Trophoblast cell (in vitro differentiated cells and primary cell): Measurements from ENCODE around the gene RPS24.

Experiments used
- DNase-seq, 2 donors: peaks; one replicate each; pipeline ENCODE4 v3.0.0-alpha.2; 2016
- H2AFZ ChIP-seq: 2 replicates; pipeline ENCODE4 v1.6.1; 2013; ENCODE audit warnings: low read length, moderate library complexity, mild to moderate bottlenecking; ENCODE audit not compliant: insufficient read depth, poor library complexity
- H2AK5ac ChIP-seq: 2 replicates; pipeline ENCODE4 v1.6.1; 2013; ENCODE audit warnings: mild to moderate bottlenecking, low read length
- H2BK120ac ChIP-seq: 2 replicates; pipeline ENCODE4 v1.6.1; 2013; ENCODE audit warnings: low read length, mild to moderate bottlenecking, moderate library complexity; ENCODE audit not compliant: insufficient read depth, poor library complexity
- H2BK12ac ChIP-seq: 2 replicates; pipeline ENCODE4 v1.6.1; 2013; ENCODE audit warnings: mild to moderate bottlenecking, low read length, moderate library complexity
- H2BK5ac ChIP-seq: 2 replicates; pipeline ENCODE4 v1.6.1; 2013; ENCODE audit warnings: low read length, low read depth, moderate library complexity, mild to moderate bottlenecking; ENCODE audit not compliant: poor library complexity
- H3K14ac ChIP-seq: 2 replicates; pipeline ENCODE4 v1.6.1; 2013; ENCODE audit warnings: mild to moderate bottlenecking, low read length
- H3K18ac ChIP-seq: 2 replicates; pipeline ENCODE4 v1.6.1; 2013; ENCODE audit warnings: mild to moderate bottlenecking, low read length
- H3K23ac ChIP-seq: 2 replicates; pipeline ENCODE4 v1.6.1; 2013; ENCODE audit warnings: low read length
- H3K27ac ChIP-seq: 2 replicates; pipeline ENCODE4 v1.5.1; 2013; ENCODE audit warnings: low read depth, mild to moderate bottlenecking, inconsistent platforms, low read length, moderate library complexity
- H3K27me3 ChIP-seq: 2 replicates; pipeline ENCODE4 v1.6.1; 2013; ENCODE audit warnings: inconsistent platforms, mild to moderate bottlenecking, low read length, moderate library complexity; ENCODE audit not compliant: insufficient read depth
- H3K36me3 ChIP-seq, 2 experiments: 1 replicate in 1 of 2; 2 replicates in 1 of 2; pipeline ENCODE4 v1.6.1; 2013; ENCODE audit warnings: low read length in 2 of 2, mild to moderate bottlenecking in 2 of 2, moderate library complexity in 1 of 2; ENCODE audit not compliant: insufficient read depth in 2 of 2, control insufficient read depth in 1 of 2
- H3K4ac ChIP-seq: 2 replicates; pipeline ENCODE4 v1.6.1; 2013; ENCODE audit warnings: low read depth, mild to moderate bottlenecking, low read length, moderate library complexity
- H3K4me1 ChIP-seq, 2 experiments: 1 replicate in 1 of 2; 2 replicates in 1 of 2; pipeline ENCODE4 v1.6.1; 2013; ENCODE audit warnings: low read length in 2 of 2, mild to moderate bottlenecking in 2 of 2, moderate library complexity in 1 of 2; ENCODE audit not compliant: insufficient read depth in 2 of 2, control insufficient read depth in 1 of 2
- H3K4me2 ChIP-seq: 2 replicates; pipeline ENCODE4 v1.6.1; 2013; ENCODE audit warnings: inconsistent platforms, mild to moderate bottlenecking, low read length, moderate library complexity
- H3K4me3 ChIP-seq: 2 replicates; pipeline ENCODE4 v1.5.1; 2013; ENCODE audit warnings: mild to moderate bottlenecking, low read depth, low read length, inconsistent platforms
- H3K79me1 ChIP-seq: one replicate; pipeline ENCODE4 v1.6.1; 2013; ENCODE audit warnings: low read length
- H3K79me2 ChIP-seq: 2 replicates; pipeline ENCODE4 v1.6.1; 2013; ENCODE audit warnings: low read length, mild to moderate bottlenecking; ENCODE audit not compliant: control insufficient read depth, insufficient read depth, poor library complexity
- H3K9ac ChIP-seq: 2 replicates; pipeline ENCODE4 v1.6.1; 2013; ENCODE audit warnings: mild to moderate bottlenecking, low read length
- H3K9me3 ChIP-seq: 2 replicates; pipeline ENCODE4 v1.6.1; 2013; ENCODE audit warnings: low read depth, mild to moderate bottlenecking, control low read depth, inconsistent platforms, low read length; ENCODE audit not compliant: insufficient read depth
- H4K12ac ChIP-seq: 2 replicates; pipeline ENCODE4 v1.6.1; 2013; ENCODE audit warnings: low read depth, mild to moderate bottlenecking, low read length, moderate library complexity
- H4K8ac ChIP-seq: 2 replicates; pipeline ENCODE4 v1.6.1; 2013; ENCODE audit warnings: low read depth, mild to moderate bottlenecking, low read length, moderate library complexity
- H4K91ac ChIP-seq: one replicate; pipeline ENCODE4 v1.6.1; 2013; ENCODE audit warnings: low read depth, mild to moderate bottlenecking, low read length, moderate library complexity
- WGBS: extraction: QIAGEN DNeasy Blood & Tissue Kit; methylation state at CpG from one replicate; pipeline ENCODE4 v1.1.7; 2013; ENCODE audit warnings: missing lambda C conversion rate; ENCODE audit not compliant: insufficient read length, insufficient coverage; ENCODE audit errors: extremely low coverage; 5-methylcytosine and 5-hydroxymethylcytosine counted together

RPS24 gene

GRCh38 chr10:78002541-78003288 is 30.9 kb upstream of the RPS24 start:
- H3K36me3 ChIP-seq = peaks cover 42 to 55% of the 10 kb centered on the region in 2 experiments
- no peaks in the 10 kb centered on the region for H3K79me1 ChIP-seq
- no CpG with 5 or more reads among the region's 4 CpGs for WGBS
- DNase-seq = no peak
- no peak overlapping the region for H3K14ac ChIP-seq
- H2AK5ac ChIP-seq = no peak overlapping the region
- H3K9me3 ChIP-seq = no peaks in the 10 kb centered on the region
- H3K79me2 ChIP-seq = no peaks in the 10 kb centered on the region
- H3K4me3 ChIP-seq = no peak overlapping the region
- no peaks in the 10 kb centered on the region for H3K27me3 ChIP-seq
- no peak overlapping the region for H2BK12ac ChIP-seq
- no peak overlapping the region for H4K8ac ChIP-seq
- no peak overlapping the region for H4K12ac ChIP-seq
- no peak overlapping the region for H3K18ac ChIP-seq
- H3K4ac ChIP-seq = no peak overlapping the region
- H4K91ac ChIP-seq = no peak overlapping the region
- H3K9ac ChIP-seq = no peak overlapping the region
- no peak overlapping the region for H3K27ac ChIP-seq
- H2AFZ ChIP-seq = no peak overlapping the region
- H3K4me2 ChIP-seq = no peak overlapping the region
- no peak overlapping the region for H3K23ac ChIP-seq
- H2BK5ac ChIP-seq = no peak overlapping the region
- H2BK120ac ChIP-seq = no peak overlapping the region
- H3K4me1 ChIP-seq = no peaks in the 10 kb centered on the region

GRCh38 chr10:78004215-78005026 is 29.2 kb upstream of the RPS24 start:
- WGBS = no CpG with 5 or more reads among the region's 16 CpGs
- no peaks in the 10 kb centered on the region for H3K4me1 ChIP-seq
- H3K79me1 ChIP-seq = no peaks in the 10 kb centered on the region
- H3K36me3 ChIP-seq = peaks cover 47 to 62% of the 10 kb centered on the region in 2 experiments
- H2BK5ac ChIP-seq = no peak overlapping the region
- no peak overlapping the region for H3K27ac ChIP-seq
- H3K9ac ChIP-seq = no peak overlapping the region
- H3K4me2 ChIP-seq = no peak overlapping the region
- no peaks in the 10 kb centered on the region for H3K27me3 ChIP-seq
- no peak overlapping the region for H3K4me3 ChIP-seq
- no peak overlapping the region for H4K8ac ChIP-seq
- H3K9me3 ChIP-seq = no peaks in the 10 kb centered on the region
- no peak overlapping the region for H2BK120ac ChIP-seq
- no peak overlapping the region for H4K12ac ChIP-seq
- H3K18ac ChIP-seq = no peak overlapping the region
- H2AK5ac ChIP-seq = no peak overlapping the region
- H2AFZ ChIP-seq = no peak overlapping the region
- no peaks in the 10 kb centered on the region for H3K79me2 ChIP-seq
- no peak overlapping the region for H3K14ac ChIP-seq
- H2BK12ac ChIP-seq = no peak overlapping the region
- H3K23ac ChIP-seq = no peak overlapping the region
- H4K91ac ChIP-seq = no peak overlapping the region
- DNase-seq = no peak
- H3K4ac ChIP-seq = no peak overlapping the region

GRCh38 chr10:78007172-78007571 is 26.5 kb upstream of the RPS24 start:
- H4K91ac ChIP-seq = no peak overlapping the region
- no CpG with 5 or more reads among the region's 1 CpG for WGBS

GRCh38 chr10:78009662-78010061 is 24.0 kb upstream of the RPS24 start:
- no CpG with 5 or more reads among the region's 6 CpGs for WGBS
- Histone ChIP-seq H4K91ac (no peak overlapping the region), H2AFZ (no peak overlapping the region)

More at GRCh38 chr10:78007172-78007571, 26.5 kb upstream of the RPS24 start:
- Histone ChIP-seq H3K9me3 (no peaks in the 10 kb centered on the region), H3K9ac (no peak overlapping the region), H3K4me3 (no peak overlapping the region), H2AFZ (no peak overlapping the region), H3K23ac (no peak overlapping the region), H4K12ac (no peak overlapping the region), H3K4ac (no peak overlapping the region), H2BK120ac (no peak overlapping the region), H3K36me3 (peaks cover 40 to 61% of the 10 kb centered on the region in 2 experiments), H2BK12ac (no peak overlapping the region), H3K79me1 (no peaks in the 10 kb centered on the region), H3K27ac (no peak overlapping the region), H3K27me3 (no peaks in the 10 kb centered on the region), H2BK5ac (no peak overlapping the region), H3K4me1 (no peaks in the 10 kb centered on the region), H3K14ac (no peak overlapping the region), H3K18ac (no peak overlapping the region), H4K8ac (no peak overlapping the region), H3K4me2 (no peak overlapping the region), H2AK5ac (no peak overlapping the region), H3K79me2 (no peaks in the 10 kb centered on the region)
- DNase-seq = no peak

More at GRCh38 chr10:78009662-78010061, 24.0 kb upstream of the RPS24 start:
- no peak overlapping the region for H2BK5ac ChIP-seq
- no peak overlapping the region for H3K4ac ChIP-seq
- H3K23ac ChIP-seq = no peak overlapping the region
- no peak overlapping the region for H3K4me3 ChIP-seq
- no peak overlapping the region for H3K14ac ChIP-seq
- no peak overlapping the region for H3K18ac ChIP-seq
- H2AK5ac ChIP-seq = no peak overlapping the region
- DNase-seq = no peak
- no peak overlapping the region for H4K8ac ChIP-seq
- H3K27me3 ChIP-seq = no peaks in the 10 kb centered on the region
- H3K36me3 ChIP-seq = peaks cover 26 to 52% of the 10 kb centered on the region in 2 experiments
- H3K4me2 ChIP-seq = no peak overlapping the region
- no peak overlapping the region for H3K9ac ChIP-seq
- H4K12ac ChIP-seq = no peak overlapping the region
- no peaks in the 10 kb centered on the region for H3K79me1 ChIP-seq
- H2BK12ac ChIP-seq = no peak overlapping the region
- H3K4me1 ChIP-seq = no peaks in the 10 kb centered on the region
- no peak overlapping the region for H2BK120ac ChIP-seq
- no peak overlapping the region for H3K27ac ChIP-seq
- H3K9me3 ChIP-seq = no peaks in the 10 kb centered on the region
- H3K79me2 ChIP-seq = no peaks in the 10 kb centered on the region
